B cell (primary cell): ENCODE results near the gene VSTM2L. TPM values are rescaled to one million over a fixed set of nuclear protein-coding genes. Genes with fewer than 3 reads are reported as not detected.

ENCODE experiments used
- ATAC-seq: fragments of 200-7000 bp; cut with Tn5 transposase; one replicate; pipeline ENCODE4 v1.10.0; 2021; ENCODE audit warnings: low read depth, mild to moderate bottlenecking, moderate number of reproducible peaks, moderate library complexity
- CTCF ChIA-PET: fragments of 350-600 bp; sonication (Branson Sonifier 250); formaldehyde crosslinking; loops from one replicate; lab custom pipeline; 2021; ENCODE audit warnings: antibody characterized with exemption, inconsistent platforms; lab: Charles Lee
- POLR2A ChIA-PET: fragments of 350-600 bp; sonication (Branson Sonifier 250); formaldehyde crosslinking; loops from one replicate; lab custom pipeline; 2021; ENCODE audit warnings: antibody characterized with exemption; lab: Charles Lee
- DNase-seq: peaks from one replicate; pipeline ENCODE4 v3.0.0; 2013
- H2AFZ ChIP-seq: 2 replicates; pipeline ENCODE4 v1.6.1; 2012; ENCODE audit warnings: mild to moderate bottlenecking, low read depth, low read length; ENCODE audit not compliant: insufficient read depth, poor library complexity, severe bottlenecking
- H3K27ac ChIP-seq, 2 donors: 1 replicate in 1 of 2; 2 replicates in 1 of 2; pipeline ENCODE4 v1.5.1; 2012 to 2013; ENCODE audit warnings: low read length in 2 of 2, mild to moderate bottlenecking in 2 of 2, moderate library complexity in 1 of 2
- H3K27me3 ChIP-seq, 4 experiments: fragments of 200-600 bp in 1 of 4; sonication (generic) in 1 of 4; replicated peaks in 1 of 4; 1 replicate in 2 of 4; 2 replicates in 2 of 4; pipeline versions ENCODE4 v1.6.1 to v1.7.0; 2013 to 2016; ENCODE audit warnings: low read length in 3 of 4, mild to moderate bottlenecking in 2 of 4, mixed read lengths in 1 of 4, moderate library complexity in 1 of 4; ENCODE audit not compliant: insufficient read depth in 4 of 4, control insufficient read depth in 3 of 4; ENCODE audit errors: control extremely low read depth in 1 of 4
- H3K36me3 ChIP-seq, 2 experiments: replicated peaks in 1 of 2; 1 replicate in 1 of 2; 2 replicates in 1 of 2; pipeline versions ENCODE4 v1.6.1 to v1.7.1; 2013; ENCODE audit warnings: low read length in 1 of 2; ENCODE audit not compliant: insufficient read depth in 2 of 2, control insufficient read depth in 1 of 2; ENCODE audit errors: control extremely low read depth in 1 of 2, extremely low read depth in 1 of 2
- H3K4me1 ChIP-seq, 2 donors: fragments of 200-600 bp in 1 of 2; sonication (generic) in 1 of 2; 1 replicate in 1 of 2; 2 replicates in 1 of 2; pipeline versions ENCODE4 v1.5.1 to v1.6.1; 2013 to 2017; ENCODE audit warnings: low read length in 2 of 2; ENCODE audit not compliant: control insufficient read depth in 2 of 2, insufficient read depth in 2 of 2
- H3K4me2 ChIP-seq: replicated peaks from 2 replicates; pipeline ENCODE3; 2012; ENCODE audit warnings: mild to moderate bottlenecking, low read depth, low read length; ENCODE audit not compliant: poor library complexity, severe bottlenecking
- H3K4me3 ChIP-seq, 5 experiments: fragments of 200-600 bp in 1 of 5; sonication (generic) in 1 of 5; 1 replicate in 3 of 5; 2 replicates in 2 of 5; pipeline versions ENCODE4 v1.5.1 to v1.7.0; 2011 to 2016; ENCODE audit warnings: low read length in 4 of 5, mild to moderate bottlenecking in 4 of 5, low read depth in 2 of 5, control low read depth in 1 of 5, moderate library complexity in 1 of 5; ENCODE audit not compliant: insufficient read depth in 1 of 5; ENCODE audit errors: control extremely low read depth in 1 of 5, extremely low read depth in 1 of 5
- H3K79me2 ChIP-seq: fragments of 200-600 bp; sonication (generic); one replicate; pipeline ENCODE4 v1.6.0; 2016; ENCODE audit warnings: low read length; ENCODE audit not compliant: control insufficient read depth, insufficient read depth
- H3K9ac ChIP-seq: fragments of 200-600 bp; sonication (generic); 2 replicates; pipeline ENCODE4 v1.6.1; 2017; ENCODE audit warnings: mild to moderate bottlenecking, low read length, moderate library complexity
- H3K9me3 ChIP-seq, 3 donors: one replicate each; pipeline versions ENCODE4 v1.6.1 to v1.7.1; 2013; ENCODE audit warnings: low read length in 2 of 3; ENCODE audit not compliant: control insufficient read depth in 2 of 3, insufficient read depth in 1 of 3; ENCODE audit errors: control extremely low read depth in 1 of 3
- H4K20me1 ChIP-seq: 2 replicates; pipeline ENCODE4 v1.6.0; 2012; ENCODE audit warnings: mild to moderate bottlenecking, low read length; ENCODE audit not compliant: insufficient read depth, control insufficient read depth, poor library complexity, severe bottlenecking
- H3K27ac Mint-ChIP-seq: one replicate; pipeline ENCODE4 v1.8.0; 2021; ENCODE audit warnings: mixed read lengths
- H3K27me3 Mint-ChIP-seq: one replicate; pipeline ENCODE4 v1.8.0; 2021; ENCODE audit warnings: mixed read lengths
- H3K4me1 Mint-ChIP-seq: one replicate; pipeline ENCODE4 v1.8.0; 2021; ENCODE audit warnings: mixed read lengths
- H3K4me3 Mint-ChIP-seq: one replicate; pipeline ENCODE4 v1.8.0; 2021; ENCODE audit warnings: mixed read lengths
- H3K9me3 Mint-ChIP-seq: one replicate; pipeline ENCODE4 v1.8.0; 2022; ENCODE audit warnings: mixed read lengths; ENCODE audit not compliant: insufficient read depth
- EZH2 ChIP-seq: IDR thresholded peaks from 2 replicates; pipeline ENCODE4 v1.6.1; 2012; ENCODE audit warnings: borderline replicate concordance, low read depth, mild to moderate bottlenecking, moderate library complexity, low read length; ENCODE audit not compliant: insufficient read depth, poor library complexity, severe bottlenecking
- WGBS: methylation state at CpG from one replicate; pipeline ENCODE4 v1.1.5; 2013; ENCODE audit warnings: missing lambda C conversion rate; ENCODE audit not compliant: insufficient coverage; 5-methylcytosine and 5-hydroxymethylcytosine counted together
- intact Hi-C: fragments of 100-400 bp; cut with micrococcal nuclease; formaldehyde crosslinking; loops from one replicate; pipeline ENCODE4 v1.10.0; 2022
- polyA plus RNA-seq: library from polyadenylated mRNA; depleted of rRNA; stranded (reverse); fragments of >200 nt; gene quantifications from 2 replicates; pipeline ENCODE4 v1.2.3, GENCODE V29; 2012
- total RNA-seq, 2 donors: library from RNA; stranded (reverse); fragments of 120-200 nt in 1 of 2; gene quantifications; 1 replicate in 1 of 2; 2 replicates in 1 of 2; pipeline versions ENCODE4 v1.2.3 to v1.2.4, GENCODE V29; 2013 to 2022
- TF ChIP-seq, protein P1 (sequence below): fragments of 200-600 bp; IDR thresholded peaks from one replicate; pipeline ENCODE4 v1.8.0; 2022; ENCODE audit warnings: antibody characterized with exemption, mild to moderate bottlenecking

The VSTM2L gene
- total and polyA plus RNA-seq, 2 donors (not counting 1 experiment from before 2014, with no cell fraction given): 0.25 TPM; not detected in 1

DNA sequence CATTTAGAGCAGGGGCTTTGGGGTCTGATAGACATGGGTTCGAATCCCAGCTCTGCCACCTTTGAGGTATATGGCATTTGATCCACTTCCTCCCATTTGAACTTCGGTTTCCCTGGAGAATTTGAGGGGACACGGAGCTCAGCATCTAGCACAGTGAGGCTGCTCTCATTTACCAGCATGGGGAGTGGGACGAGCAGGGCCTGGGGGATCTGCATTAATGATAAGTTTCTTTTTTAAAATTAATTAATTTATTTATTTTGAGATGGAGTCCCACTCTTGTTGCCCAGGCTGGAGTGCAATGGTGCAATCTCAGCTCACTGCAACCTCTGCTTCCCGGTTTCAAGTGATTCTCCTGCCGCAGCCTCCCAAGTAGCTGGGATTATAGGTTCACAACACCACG is 52.6 kb downstream of the VSTM2L start:
- H3K27me3 Mint-ChIP-seq: peaks cover 13% of the 10 kb centered on the region
- no peak overlapping the region for H3K4me3 Mint-ChIP-seq
- no peak overlapping the region for H3K4me3 ChIP-seq
- H3K4me2 ChIP-seq: no peak overlapping the region
- H3K9me3 ChIP-seq: no peaks in the 10 kb centered on the region
- no peak overlapping the region for H2AFZ ChIP-seq
- no peak for DNase-seq
- CTCF ChIA-PET: no interaction called here
- no peak overlapping the region for H3K9ac ChIP-seq
- no peak for ATAC-seq
- no peaks in the 10 kb centered on the region for H3K36me3 ChIP-seq
- H3K4me1 Mint-ChIP-seq: no peaks in the 10 kb centered on the region
- TF ChIP-seq, protein P1, sequence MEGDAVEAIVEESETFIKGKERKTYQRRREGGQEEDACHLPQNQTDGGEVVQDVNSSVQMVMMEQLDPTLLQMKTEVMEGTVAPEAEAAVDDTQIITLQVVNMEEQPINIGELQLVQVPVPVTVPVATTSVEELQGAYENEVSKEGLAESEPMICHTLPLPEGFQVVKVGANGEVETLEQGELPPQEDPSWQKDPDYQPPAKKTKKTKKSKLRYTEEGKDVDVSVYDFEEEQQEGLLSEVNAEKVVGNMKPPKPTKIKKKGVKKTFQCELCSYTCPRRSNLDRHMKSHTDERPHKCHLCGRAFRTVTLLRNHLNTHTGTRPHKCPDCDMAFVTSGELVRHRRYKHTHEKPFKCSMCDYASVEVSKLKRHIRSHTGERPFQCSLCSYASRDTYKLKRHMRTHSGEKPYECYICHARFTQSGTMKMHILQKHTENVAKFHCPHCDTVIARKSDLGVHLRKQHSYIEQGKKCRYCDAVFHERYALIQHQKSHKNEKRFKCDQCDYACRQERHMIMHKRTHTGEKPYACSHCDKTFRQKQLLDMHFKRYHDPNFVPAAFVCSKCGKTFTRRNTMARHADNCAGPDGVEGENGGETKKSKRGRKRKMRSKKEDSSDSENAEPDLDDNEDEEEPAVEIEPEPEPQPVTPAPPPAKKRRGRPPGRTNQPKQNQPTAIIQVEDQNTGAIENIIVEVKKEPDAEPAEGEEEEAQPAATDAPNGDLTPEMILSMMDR: no peak
- TF ChIP-seq EZH2: no peak
- no peaks in the 10 kb centered on the region for H3K9me3 Mint-ChIP-seq
- H3K27me3 ChIP-seq: no peaks in the 10 kb centered on the region
- WGBS: 85% methylated on average over 4 of the region's 7 CpGs
- intact Hi-C loops: no loop called here
- no peaks in the 10 kb centered on the region for H3K4me1 ChIP-seq
- H3K27ac Mint-ChIP-seq: no peak overlapping the region
- H4K20me1 ChIP-seq: no peaks in the 10 kb centered on the region
- no peaks in the 10 kb centered on the region for H3K79me2 ChIP-seq
- POLR2A ChIA-PET: no interaction called here
- H3K27ac ChIP-seq: no peak overlapping the region

- Mint-ChIP-seq H3K4me3 (no peak overlapping the region), H3K9me3 (peaks cover 3% of the 10 kb centered on the region), H3K27me3 (peaks cover 13% of the 10 kb centered on the region), H3K4me1 (no peaks in the 10 kb centered on the region), H3K27ac (no peak overlapping the region)
- Histone ChIP-seq H3K4me3 (no peak overlapping the region), H3K27me3 (no peaks in the 10 kb centered on the region), H3K79me2 (no peaks in the 10 kb centered on the region), H3K27ac (no peak overlapping the region), H3K36me3 (no peaks in the 10 kb centered on the region), H2AFZ (no peak overlapping the region), H3K9ac (no peak overlapping the region), H3K9me3 (no peaks in the 10 kb centered on the region), H3K4me1 (no peaks in the 10 kb centered on the region), H4K20me1 (no peaks in the 10 kb centered on the region), H3K4me2 (no peak overlapping the region)
- POLR2A ChIA-PET: interaction anchor here (0.7 kb wide), 1 partner anchor 246 kb away, joined by 5 read pairs; no protein-coding TSS in a partner anchor
- CTCF ChIA-PET: no interaction called here
- intact Hi-C loops: no loop called here
- ATAC-seq (no peak), DNase-seq (no peak)
- TF ChIP-seq, protein P1: no peak
- no peak for TF ChIP-seq EZH2
- 60% methylated on average over 1 of the region's 3 CpGs for WGBS
Observed at GRCh38 chr20:37956107-37956585, 53.2 kb downstream of the VSTM2L start.
